OCI-LY7 (cell line): ENCODE measurements around the gene GRXCR1. TPM values are rescaled to one million over a fixed set of nuclear protein-coding genes. Genes with fewer than 3 reads are reported as not detected.

Experiments
- BruUV-seq: library from RNA; stranded (reverse); fragments of 400-500 nt; replicated peaks from 2 replicates; lab custom pipeline; 2021; lab: Mats Ljungman, UMichigan
- CTCF ChIA-PET: fragments of 300-600 bp; sonication (Branson Sonifier 250); formaldehyde crosslinking; loops from one replicate; lab custom pipeline; 2022; ENCODE audit warnings: antibody characterized with exemption; ENCODE audit not compliant: unreplicated experiment; lab: Charles Lee
- POLR2A ChIA-PET: fragments of 300-600 bp; sonication (Branson Sonifier 250); formaldehyde crosslinking; loops from one replicate; lab custom pipeline; 2022; ENCODE audit warnings: antibody characterized with exemption; lab: Charles Lee
- DNase-seq: peaks from one replicate; pipeline ENCODE4 v3.0.0-alpha.2; 2015; ENCODE audit warnings: low spot score
- H2AFZ ChIP-seq: fragments of 200-600 bp; sonication (generic), shearing (Covaris generic); 2 replicates; pipeline ENCODE4 v1.6.1; 2014; ENCODE audit warnings: mild to moderate bottlenecking, antibody characterized with exemption, low read length, moderate library complexity
- H3K27ac ChIP-seq: fragments of 200-600 bp; sonication (generic); 2 replicates; pipeline ENCODE4 v1.5.1; 2014; ENCODE audit warnings: mixed run types, low read depth, mild to moderate bottlenecking, moderate library complexity, low read length, inconsistent platforms; ENCODE audit not compliant: poor library complexity, severe bottlenecking
- H3K36me3 ChIP-seq: fragments of 200-600 bp; sonication (generic); 2 replicates; pipeline ENCODE4 v1.6.1; 2014; ENCODE audit warnings: mild to moderate bottlenecking, antibody characterized with exemption, low read length, moderate library complexity, mixed read lengths; ENCODE audit not compliant: insufficient read depth
- H3K4me1 ChIP-seq: fragments of 200-600 bp; sonication (generic); 2 replicates; pipeline ENCODE4 v1.5.1; 2014; ENCODE audit warnings: mild to moderate bottlenecking, low read length; ENCODE audit not compliant: insufficient read depth, poor library complexity, severe bottlenecking
- H3K4me2 ChIP-seq: fragments of 200-600 bp; sonication (generic); 2 replicates; pipeline ENCODE4 v1.6.1; 2014; ENCODE audit warnings: mild to moderate bottlenecking, low read length
- H3K4me3 ChIP-seq: fragments of 200-600 bp; sonication (generic); 2 replicates; pipeline ENCODE4 v1.5.1; 2014; ENCODE audit warnings: mild to moderate bottlenecking, low read depth, low read length; ENCODE audit not compliant: poor library complexity, severe bottlenecking
- H3K79me2 ChIP-seq: fragments of 200-600 bp; sonication (generic); 2 replicates; pipeline ENCODE4 v1.6.1; 2016; ENCODE audit warnings: low read depth, mild to moderate bottlenecking, low read length, moderate library complexity, mixed read lengths; ENCODE audit not compliant: insufficient read depth
- H3K9me2 ChIP-seq: fragments of 200-600 bp; sonication (generic); 2 replicates; pipeline ENCODE4 v1.6.1; 2016; ENCODE audit warnings: mild to moderate bottlenecking, low read length, mixed read lengths; ENCODE audit not compliant: insufficient read depth
- H3K9me3 ChIP-seq: fragments of 200-600 bp; sonication (generic); 2 replicates; pipeline ENCODE4 v1.6.1; 2014; ENCODE audit warnings: mild to moderate bottlenecking, mixed run types, low read length, mixed read lengths
- H4K20me1 ChIP-seq: fragments of 200-600 bp; sonication (generic); 2 replicates; pipeline ENCODE4 v1.6.1; 2014; ENCODE audit warnings: mild to moderate bottlenecking, antibody characterized with exemption, low read length, moderate library complexity, mixed read lengths; ENCODE audit not compliant: insufficient read depth
- EZH2phosphoT487 ChIP-seq: fragments of 200-600 bp; sonication (generic); IDR thresholded peaks from 2 replicates; pipeline ENCODE4 v1.6.1; 2018; ENCODE audit warnings: low read depth, borderline replicate concordance, mild to moderate bottlenecking, mixed run types, antibody characterized with exemption, low read length, moderate library complexity, mixed read lengths
- intact Hi-C: fragments of 100-400 bp; cut with micrococcal nuclease; formaldehyde crosslinking; loops from one replicate; pipeline ENCODE4 v1.10.0; 2022; ENCODE audit not compliant: unreplicated experiment
- total RNA-seq, 2 experiments: library from RNA; depleted of rRNA in 1 of 2; stranded (reverse); fragments of >200 nt in 1 of 2; shearing (Covaris generic) in 1 of 2; gene quantifications; 2 replicates each; pipeline ENCODE4 v1.2.3, GENCODE V29; 2014 to 2022
- TF ChIP-seq, protein P1 (sequence below): fragments of 200-600 bp; sonication (generic); conservative IDR thresholded peaks from 2 replicates; pipeline ENCODE4 v1.5.1; 2014; ENCODE audit warnings: mild to moderate bottlenecking, antibody characterized with exemption, low read length, moderate library complexity, mixed read lengths

The GRXCR1 gene
- total RNA-seq, 2 experiments from 2014 or later = not detected

DNA sequence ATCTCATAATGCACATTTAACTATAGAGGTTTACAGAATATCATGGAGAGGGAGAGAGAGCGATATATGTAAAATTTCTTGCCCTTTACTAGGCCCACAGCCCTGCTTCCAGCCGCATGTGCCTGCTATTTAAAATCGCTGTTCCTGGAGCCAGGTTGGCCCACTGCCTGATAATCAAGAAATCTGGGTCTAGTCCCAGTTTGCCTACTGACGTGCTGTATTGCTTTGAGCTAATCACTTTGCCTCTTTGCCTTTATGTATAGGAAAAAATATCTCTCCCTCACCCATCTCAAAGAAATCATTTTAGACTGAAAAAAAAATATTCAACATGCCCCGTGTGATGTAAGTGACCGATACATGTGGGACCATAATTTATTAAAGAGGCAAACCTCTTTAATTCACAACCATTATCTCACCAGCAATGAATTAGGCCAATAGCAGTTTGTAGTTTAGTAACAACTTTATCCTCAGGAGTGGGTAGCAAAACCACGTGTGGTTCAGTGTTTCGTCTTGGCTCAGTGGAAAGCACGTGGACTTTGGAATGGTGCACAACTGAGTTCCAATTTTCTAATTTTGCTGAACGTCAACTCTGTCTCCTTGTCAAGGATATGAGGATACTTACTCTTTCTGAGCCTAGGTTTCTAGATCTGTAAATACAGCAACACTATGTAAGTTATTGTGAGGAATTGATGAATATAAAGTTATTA is 62.6 kb downstream of the GRXCR1 start:
- POLR2A ChIA-PET = no interaction called here
- H3K4me2 ChIP-seq = no peak overlapping the region
- H4K20me1 ChIP-seq = no peaks in the 10 kb centered on the region
- H3K4me3 ChIP-seq = no peak overlapping the region
- intact Hi-C loops = no loop called here
- H3K79me2 ChIP-seq = no peaks in the 10 kb centered on the region
- no peak for DNase-seq
- H2AFZ ChIP-seq = no peak overlapping the region
- no TSS peak for BruUV-seq
- H3K4me1 ChIP-seq = no peaks in the 10 kb centered on the region
- CTCF ChIA-PET = no interaction called here
- no peaks in the 10 kb centered on the region for H3K9me2 ChIP-seq
- TF ChIP-seq, protein P1, sequence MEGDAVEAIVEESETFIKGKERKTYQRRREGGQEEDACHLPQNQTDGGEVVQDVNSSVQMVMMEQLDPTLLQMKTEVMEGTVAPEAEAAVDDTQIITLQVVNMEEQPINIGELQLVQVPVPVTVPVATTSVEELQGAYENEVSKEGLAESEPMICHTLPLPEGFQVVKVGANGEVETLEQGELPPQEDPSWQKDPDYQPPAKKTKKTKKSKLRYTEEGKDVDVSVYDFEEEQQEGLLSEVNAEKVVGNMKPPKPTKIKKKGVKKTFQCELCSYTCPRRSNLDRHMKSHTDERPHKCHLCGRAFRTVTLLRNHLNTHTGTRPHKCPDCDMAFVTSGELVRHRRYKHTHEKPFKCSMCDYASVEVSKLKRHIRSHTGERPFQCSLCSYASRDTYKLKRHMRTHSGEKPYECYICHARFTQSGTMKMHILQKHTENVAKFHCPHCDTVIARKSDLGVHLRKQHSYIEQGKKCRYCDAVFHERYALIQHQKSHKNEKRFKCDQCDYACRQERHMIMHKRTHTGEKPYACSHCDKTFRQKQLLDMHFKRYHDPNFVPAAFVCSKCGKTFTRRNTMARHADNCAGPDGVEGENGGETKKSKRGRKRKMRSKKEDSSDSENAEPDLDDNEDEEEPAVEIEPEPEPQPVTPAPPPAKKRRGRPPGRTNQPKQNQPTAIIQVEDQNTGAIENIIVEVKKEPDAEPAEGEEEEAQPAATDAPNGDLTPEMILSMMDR = no peak
- TF ChIP-seq EZH2phosphoT487 = no peak
- no peaks in the 10 kb centered on the region for H3K9me3 ChIP-seq
- H3K36me3 ChIP-seq = no peaks in the 10 kb centered on the region
- no peak overlapping the region for H3K27ac ChIP-seq

DNA sequence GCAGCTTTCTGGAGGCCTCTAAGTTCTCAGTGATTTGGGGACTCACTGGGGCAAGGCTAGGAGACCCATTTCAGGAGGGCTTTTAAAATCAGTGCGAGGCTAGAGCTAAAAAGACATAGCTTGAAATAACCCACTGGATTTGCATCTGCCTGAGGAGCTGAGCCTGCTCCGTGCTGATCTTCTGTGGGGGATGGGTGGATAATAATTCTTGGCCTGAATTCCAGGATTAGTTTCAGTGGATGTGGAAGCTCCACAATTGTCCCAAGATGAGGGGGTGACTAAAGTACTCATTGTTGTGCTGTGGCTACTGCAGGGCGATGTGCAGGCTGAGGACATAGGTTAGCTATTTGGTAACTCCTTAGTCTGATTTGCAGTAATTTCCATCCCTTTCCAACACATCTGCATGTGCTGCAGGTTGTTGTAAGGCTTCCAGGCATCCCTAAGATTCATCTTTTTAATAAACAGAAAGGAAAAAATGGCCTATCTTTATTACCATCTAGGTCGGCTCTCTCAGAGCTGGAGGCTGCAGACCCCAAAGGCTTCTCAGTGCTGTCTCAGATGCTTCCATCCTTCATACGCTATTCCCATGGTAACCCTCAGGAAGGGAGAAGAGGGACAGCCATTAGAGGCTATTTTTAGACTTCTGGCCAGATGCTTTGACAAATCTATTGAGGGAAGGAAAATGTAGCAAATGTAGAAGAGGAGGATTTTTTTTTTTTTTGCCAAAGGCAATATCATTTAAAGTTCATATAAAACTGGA is 63.4 kb downstream of the GRXCR1 start:
- Histone ChIP-seq H3K79me2 (no peaks in the 10 kb centered on the region), H3K4me3 (no peak overlapping the region), H2AFZ (no peak overlapping the region), H3K27ac (no peak overlapping the region), H3K36me3 (no peaks in the 10 kb centered on the region), H4K20me1 (no peaks in the 10 kb centered on the region), H3K4me1 (no peaks in the 10 kb centered on the region), H3K4me2 (no peak overlapping the region), H3K9me3 (no peaks in the 10 kb centered on the region), H3K9me2 (no peaks in the 10 kb centered on the region)
- no TSS peak for BruUV-seq
- intact Hi-C loops = no loop called here
- ChIA-PET POLR2A (no interaction called here), CTCF (no interaction called here)
- DNase-seq = no peak
- TF ChIP-seq EZH2phosphoT487 = no peak
- TF ChIP-seq, protein P1 = no peak

DNA sequence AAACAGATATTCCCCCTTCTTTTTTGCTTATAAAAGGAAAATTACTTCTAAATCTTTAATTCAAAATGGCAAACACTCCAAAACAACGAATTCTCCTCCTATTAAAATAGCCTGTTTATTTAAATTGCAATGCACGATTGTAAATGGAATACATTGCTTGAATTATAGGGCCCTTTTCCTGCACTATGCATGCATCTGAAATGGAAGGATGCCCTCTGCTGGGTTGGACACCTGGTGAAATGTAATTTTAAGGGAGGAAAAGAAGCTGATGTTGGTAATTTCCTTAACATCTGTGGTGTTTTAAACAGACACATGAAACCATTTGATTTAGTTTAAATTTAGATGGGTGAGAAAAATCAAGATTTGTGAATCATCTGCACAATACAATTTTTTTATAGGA is 72.8 kb downstream of the GRXCR1 start:
- no TSS peak for BruUV-seq
- CTCF ChIA-PET = no interaction called here

More for the DNA sequence above, 72.8 kb downstream of the GRXCR1 start:
- Histone ChIP-seq H3K4me2 (no peak overlapping the region), H2AFZ (no peak overlapping the region), H3K9me3 (no peaks in the 10 kb centered on the region), H3K36me3 (no peaks in the 10 kb centered on the region), H3K4me3 (no peak overlapping the region), H3K9me2 (no peaks in the 10 kb centered on the region), H3K27ac (no peak overlapping the region), H3K4me1 (no peaks in the 10 kb centered on the region), H4K20me1 (no peaks in the 10 kb centered on the region), H3K79me2 (no peaks in the 10 kb centered on the region)
- no peak for TF ChIP-seq EZH2phosphoT487
- TF ChIP-seq, protein P1 = peak; percentile 58
- POLR2A ChIA-PET = no interaction called here
- intact Hi-C loops = no loop called here
- peak; percentile 10 for DNase-seq
